GM10847 (cell line): Measurements from ENCODE around the gene STAT4.

Experiments
- POLR2A ChIP-seq: IDR thresholded peaks from 2 replicates; pipeline ENCODE4 v1.6.1; 2011; ENCODE audit not compliant: insufficient read length; ENCODE audit errors: extremely low read depth

Gene STAT4

DNA sequence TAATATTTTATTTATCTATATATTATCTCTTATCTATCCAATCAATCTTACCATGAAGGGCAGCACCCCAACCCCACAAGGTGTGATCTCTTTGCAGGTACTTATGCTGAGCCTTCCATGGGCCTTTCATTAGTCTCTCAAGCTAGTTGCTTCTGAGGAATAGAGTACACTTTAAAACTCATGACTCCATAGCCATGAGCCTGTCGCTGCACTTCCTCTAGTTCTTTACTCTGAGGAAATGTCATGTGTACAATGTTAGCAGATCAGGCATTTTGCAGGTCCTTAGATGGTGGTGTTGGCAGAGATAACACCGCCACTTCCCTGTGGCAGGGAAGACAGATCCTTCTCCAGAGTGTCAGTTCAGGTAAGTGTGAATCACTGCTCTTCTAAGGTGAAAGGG lies 29.5 kb upstream of the STAT4 start:
- TF ChIP-seq POLR2A = no peak

DNA sequence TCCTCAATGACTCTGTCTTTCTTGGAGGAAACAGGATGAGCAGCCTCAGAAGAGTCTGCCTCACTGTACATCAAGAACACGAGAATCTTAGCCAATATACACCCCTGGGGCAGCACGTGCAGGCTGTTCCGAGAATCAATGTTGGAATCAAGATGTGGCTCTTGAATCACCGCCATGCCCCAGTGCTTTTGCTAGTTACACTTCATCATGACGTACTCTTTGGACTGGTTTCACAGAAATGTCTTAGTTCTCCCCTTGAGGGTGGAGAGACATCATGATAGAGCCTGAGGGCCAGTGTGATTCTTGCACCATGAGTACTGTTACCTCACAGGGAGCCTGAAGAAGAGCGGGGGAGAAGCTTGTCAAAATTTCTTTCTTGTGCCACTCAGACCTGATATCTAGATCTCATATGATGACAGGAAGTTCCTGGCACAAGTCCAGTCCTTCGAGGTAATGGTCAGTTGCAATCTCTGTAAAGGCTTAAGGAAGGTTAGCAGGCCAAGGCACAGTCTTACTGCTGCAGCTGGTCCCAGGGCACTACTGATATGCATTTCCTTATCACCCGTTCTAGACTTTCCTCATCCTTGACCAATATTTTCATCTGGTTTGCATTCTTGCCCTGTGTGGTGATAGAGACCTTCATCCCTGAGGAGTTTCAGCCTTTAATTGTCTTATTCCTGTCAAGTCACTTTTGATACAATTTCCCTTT lies 28.2 kb upstream of the STAT4 start:
- TF ChIP-seq POLR2A = no peak

DNA sequence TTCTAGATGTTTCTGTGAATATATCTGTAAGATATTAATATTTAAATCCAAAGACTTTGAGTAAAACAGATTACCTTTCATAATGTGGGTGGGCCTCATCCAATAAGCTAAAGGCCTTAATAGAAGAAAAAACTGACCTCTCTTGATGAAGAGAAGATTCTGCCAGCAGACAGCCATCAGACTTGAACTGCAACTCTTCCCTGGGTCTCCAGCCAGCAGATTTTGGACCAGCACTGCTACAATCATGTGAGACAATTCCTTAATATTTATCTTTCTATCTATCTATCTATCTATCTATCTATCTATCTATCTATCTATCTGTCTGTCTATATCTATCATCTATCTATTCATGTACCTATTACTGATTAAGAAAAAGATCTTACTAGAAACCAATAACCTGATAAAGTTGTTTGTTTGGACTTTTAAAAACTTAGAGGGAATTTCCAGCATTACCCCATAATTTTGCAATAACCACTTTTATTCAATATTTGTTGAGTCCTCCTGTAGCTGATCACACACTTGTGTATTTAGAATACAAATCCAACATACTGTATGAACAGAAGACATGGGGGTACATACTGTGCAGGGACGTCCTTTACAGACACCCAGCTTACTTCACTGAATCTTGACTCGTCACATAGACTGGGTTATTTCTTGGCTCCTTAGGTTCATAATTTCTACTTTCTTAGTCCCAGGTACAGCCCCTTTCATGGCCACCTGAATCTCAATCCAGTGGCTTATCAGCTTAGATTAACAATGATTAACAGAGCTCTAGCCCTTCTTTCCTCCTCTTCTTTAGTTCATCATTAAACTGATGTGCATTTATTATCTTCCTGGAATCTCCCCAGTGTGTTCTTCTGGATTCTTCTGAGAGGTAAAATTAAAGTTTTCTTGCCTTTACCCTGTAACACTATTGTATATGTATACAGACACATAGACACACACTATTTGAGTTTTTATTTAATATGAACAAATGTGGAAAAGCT lies 27.2 kb upstream of the STAT4 start:
- no peak for TF ChIP-seq POLR2A

DNA sequence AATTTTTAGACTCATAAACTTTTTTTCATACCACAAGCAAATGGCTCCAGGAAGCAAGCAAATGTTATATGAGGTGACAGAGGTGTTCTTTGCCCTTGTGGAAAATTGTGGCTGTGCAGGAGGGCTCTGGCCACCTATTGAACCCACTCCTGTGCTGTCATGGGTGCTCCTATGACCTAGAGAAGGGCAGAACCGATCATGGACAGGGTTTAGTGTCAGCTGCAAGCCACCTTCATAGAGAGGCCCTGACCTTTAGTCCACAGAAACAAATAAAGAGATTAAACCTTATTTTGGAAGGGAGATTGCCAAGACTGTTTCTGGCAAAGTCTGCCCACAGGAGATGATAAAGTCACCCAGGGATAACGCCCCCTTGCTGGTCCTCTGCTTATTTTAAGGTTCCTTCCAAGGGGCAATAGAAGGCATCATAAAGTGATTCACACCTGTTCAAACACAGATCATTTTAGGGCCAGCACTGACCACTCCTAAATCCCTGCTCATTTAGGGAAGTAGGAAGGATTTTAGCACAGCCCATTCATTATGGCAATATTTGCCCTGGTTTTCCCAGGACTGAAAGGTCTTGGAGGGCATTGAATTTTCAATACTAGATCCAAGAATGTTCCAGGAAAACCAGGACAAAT lies 26.1 kb upstream of the STAT4 start:
- no peak for TF ChIP-seq POLR2A

DNA sequence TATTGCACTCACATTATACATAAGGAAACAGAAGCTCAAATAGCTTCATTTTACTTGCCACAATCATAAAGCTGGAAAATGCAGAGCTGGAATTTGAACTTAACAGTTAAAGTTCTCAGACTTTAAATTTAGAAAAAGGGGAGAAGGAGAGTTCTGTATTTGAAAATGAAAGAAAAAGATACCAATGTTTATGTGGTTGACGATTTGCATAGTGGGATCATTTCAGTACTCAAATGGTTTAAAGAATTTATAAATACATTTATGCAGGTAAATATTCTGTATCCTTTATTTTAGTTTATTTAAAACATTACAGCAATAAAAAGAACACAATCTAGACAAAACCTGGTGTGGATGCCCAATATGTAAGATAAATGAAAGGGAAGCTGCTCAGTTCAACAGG lies 25.5 kb upstream of the STAT4 start:
- TF ChIP-seq POLR2A = no peak

DNA sequence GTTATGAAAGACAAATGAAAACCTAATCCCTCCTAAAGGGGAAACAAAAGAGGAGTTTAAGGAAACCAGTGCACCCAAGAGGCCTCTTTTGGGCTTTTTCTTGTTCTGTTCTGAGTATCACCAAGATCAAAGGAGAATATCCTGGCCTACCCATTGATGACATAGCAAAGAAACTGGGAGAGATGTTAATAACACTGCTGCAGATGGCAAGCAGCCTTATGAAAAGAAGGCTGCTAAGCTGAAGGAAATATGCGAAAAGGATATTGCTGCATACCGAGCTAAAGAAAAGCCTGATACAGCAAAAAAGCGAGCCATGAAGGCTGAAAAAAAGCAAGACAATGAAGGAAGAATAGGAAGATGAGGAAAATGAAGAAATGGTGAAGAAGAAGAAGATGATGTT lies 23.6 kb upstream of the STAT4 start:
- no peak for TF ChIP-seq POLR2A

DNA sequence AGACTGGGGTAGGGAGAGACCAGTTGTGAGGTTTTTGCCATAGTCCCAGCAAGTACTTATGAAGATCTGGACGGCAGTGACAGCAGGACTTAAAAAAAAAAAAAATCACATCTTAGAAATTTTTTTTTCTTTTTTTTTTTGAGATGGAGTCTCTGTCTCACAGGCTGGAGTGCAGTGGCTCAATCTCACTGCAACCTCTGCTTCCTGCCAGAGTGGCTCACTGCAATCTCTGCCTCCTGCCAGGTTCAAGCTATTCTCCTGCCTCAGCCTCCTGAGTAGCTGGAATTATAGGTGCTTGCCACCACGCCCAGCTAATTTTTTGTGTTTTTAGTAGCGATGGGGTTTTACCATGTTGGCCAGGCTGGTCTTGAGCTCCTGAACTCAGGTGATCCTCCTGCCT lies 22.4 kb upstream of the STAT4 start:
- TF ChIP-seq POLR2A = no peak

DNA sequence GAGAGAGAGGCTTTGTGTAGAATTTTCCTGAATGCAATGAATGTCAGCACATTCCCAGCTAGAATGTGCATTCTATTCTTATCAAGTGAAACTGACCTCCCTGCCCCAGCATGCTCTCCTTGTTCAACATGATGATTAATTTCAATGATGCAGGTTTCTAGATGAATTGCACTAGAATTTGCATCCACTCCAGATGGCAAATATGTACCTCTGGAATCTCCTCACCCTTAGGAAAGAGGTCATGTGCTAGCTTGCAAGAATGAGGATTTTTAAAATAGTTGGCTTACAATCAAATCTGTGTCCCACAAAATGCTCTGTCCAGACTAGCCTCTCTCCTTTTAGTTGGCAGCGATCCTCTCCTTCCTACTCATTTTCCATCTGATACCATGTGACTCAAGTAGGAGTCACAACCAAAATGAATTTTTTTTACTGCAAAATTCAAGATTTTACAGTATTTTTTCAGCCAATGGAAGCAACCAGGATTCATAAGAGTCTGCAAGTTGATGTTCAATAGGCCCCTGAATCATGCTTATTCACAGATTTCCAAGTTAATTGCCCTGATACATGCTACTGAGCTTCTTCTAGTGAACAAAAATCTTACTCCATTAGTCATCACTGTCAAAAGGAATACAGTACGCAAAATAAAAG lies 21.0 kb upstream of the STAT4 start:
- no peak for TF ChIP-seq POLR2A

DNA sequence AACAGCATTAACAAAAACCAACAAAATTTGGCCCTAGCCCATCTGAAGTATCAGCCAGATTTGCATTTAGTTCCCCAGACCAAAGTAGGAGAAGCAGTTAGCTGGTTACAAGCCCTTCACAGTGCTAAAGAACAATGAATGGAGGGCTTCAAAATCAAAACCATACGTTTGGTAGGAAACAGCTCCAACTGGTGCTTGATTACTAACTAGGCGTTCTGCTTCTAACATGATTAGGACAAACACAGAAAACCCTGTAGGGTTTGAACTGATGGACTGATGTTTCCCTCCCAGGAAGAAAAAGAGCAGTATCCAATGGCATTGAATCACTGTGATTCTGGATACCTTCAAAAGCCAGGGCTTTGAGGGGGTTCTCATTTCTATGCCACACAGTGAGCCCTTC lies 20.5 kb upstream of the STAT4 start:
- no peak for TF ChIP-seq POLR2A

DNA sequence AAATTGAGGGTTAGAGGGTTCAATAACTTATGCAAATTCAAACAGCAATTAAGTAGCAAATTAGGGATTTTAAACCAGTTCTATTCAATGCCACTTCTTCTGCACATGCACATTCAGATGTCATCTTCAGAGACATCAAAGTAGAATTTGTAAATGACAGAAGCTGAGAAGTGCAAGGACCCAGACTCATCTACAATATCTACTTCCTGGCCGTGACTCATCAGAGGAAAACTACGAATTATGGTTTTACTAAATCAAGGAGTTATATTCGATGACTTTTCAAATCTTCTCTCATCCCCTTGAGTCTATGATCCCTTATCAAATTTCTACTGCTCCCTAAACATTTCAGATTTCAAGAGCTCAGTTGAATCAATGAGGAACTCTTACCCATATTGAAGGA lies 20.0 kb upstream of the STAT4 start:
- TF ChIP-seq POLR2A = no peak

DNA sequence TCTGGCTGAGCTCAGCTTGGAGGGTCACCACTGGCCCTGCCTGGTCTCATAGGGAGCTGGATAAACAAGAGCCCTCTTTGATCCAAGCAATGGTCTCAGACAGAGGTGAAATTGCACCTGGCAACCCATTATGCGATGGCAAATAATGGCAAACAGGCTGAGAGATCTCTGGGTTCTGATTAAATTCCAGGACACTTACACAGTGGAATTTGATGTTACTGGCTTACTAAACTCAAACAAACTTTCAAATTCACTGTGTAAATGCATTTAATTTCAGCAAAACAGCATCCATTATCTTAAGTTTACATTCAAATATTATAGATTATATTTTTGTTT lies 19.5 kb upstream of the STAT4 start:
- TF ChIP-seq POLR2A = no peak

DNA sequence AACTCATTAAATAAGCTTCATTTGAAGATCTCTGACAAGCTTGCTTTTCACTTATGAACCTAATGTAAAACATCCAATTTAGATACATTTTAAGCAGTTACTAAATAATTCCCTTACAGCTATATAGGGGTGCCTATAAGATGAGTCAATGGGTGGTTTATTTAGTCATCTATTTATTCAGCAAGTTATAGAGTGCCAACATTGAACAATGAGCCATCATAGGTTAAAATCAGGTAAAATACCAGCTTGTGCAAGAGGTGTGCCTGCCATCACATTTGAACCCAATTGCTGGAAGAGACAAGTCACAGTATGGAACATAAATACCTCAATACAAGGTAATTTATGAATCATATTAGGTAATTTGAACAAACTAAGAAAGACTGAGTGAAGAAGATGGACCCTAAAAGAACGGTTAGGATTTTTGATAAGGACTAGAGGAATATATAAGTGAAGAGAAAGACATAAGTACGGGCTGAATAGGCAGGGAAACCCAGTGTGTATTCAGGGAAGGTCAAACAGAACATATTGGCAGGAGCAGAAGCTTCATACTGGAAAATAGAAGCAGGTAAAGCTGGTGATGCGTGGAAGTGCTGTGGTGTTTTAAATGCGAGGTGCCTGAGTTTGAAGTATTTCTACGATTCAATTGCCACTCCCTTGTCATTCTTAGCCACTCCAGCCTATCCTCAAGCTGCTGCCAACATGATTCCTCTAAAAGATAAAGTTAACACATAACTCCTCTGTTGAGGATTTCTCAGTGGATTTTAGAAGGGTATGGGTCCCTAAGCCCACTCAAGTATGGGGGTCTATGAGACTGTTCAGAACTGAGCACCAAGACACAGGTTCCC lies 18.9 kb upstream of the STAT4 start:
- TF ChIP-seq POLR2A = no peak

DNA sequence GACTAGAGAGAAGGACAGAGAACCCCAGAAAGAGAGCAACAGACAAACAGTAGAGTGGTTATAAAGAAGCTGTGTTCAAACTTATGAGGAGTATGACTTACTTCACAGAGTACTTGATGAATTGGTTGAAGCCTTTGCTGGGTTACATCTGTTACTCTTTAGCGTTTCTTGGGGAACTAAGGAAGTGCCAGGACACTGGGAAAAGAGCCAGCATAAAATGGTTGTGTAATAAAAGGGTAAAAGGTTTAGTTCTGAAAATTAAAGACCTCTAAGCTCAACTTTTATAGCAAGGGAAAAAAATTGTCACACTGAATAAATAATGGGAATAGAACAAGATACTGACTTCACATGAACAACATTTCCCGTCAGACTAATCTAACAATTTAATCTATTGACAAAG lies 17.0 kb upstream of the STAT4 start:
- no peak for TF ChIP-seq POLR2A

DNA sequence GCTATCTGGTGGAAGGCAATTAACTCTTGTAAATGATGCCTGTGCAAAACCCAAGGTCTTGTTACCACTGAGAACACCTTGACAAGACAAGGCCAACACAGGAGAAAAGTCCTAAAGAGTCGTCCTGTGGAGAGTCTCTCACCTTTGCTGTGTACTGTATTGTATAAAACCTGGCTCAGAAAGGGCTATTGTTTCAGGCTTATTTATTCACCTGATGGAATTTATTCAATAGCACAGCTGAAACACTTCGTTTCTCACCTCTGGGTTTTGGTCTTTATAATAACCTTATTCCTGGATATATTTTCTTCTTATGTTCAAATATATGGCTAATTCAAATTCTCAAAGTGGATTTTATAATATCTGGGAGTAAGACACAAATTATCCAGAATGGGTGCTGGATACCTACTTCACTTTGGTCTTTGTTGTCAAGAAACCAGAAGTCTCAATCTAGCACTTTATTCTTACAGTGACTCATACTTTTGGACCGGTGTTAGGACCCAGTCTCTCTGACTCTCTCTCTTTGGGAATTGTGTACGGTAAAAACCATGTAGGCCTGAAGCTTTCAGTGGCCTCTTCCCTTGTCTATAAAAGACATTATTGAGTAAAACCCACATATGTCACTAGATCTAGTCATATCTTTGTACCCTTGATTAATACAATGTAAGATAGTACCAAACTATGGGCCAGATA lies 16.1 kb upstream of the STAT4 start:
- no peak for TF ChIP-seq POLR2A

DNA sequence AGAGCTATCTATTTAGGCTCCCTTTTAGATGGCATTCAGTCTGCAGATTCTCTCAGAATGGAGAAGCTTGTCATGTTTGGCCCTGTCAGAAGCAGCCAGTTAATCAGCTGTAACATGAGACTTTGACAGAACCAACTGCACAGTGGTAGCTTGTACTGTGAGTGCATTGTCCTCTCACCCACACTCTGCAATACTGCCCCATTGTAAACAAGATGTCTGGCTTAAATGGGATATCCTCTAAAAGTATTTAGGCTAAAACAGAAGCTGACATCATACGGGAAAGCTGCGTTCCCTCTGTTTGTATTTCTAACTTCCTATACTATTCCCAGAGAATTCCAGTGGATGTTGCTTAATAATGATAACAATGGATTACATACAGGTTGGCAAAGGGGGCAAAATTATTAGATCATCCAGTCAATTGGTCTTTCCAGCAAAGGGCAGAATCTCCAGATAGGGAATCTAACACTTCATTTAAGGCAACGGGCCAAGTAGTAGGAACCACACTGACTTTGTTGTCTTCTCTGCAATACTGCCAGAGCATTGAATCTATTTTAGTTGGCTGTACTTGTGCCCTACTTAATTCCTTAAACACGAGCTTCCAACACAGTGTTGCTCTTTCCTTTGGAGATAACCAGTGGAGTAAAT lies 15.4 kb upstream of the STAT4 start:
- TF ChIP-seq POLR2A = no peak
